Fibroblast of pulmonary artery (primary cell): Measurements from ENCODE around the gene TCEA2.

Source experiments
- DNase-seq: peaks from one replicate; pipeline ENCODE4 v3.0.0-alpha.2; 2010; ENCODE audit warnings: low read depth
- H3K4me3 ChIP-seq: replicated peaks from 2 replicates; pipeline ENCODE4 v1.5.1; 2011; ENCODE audit warnings: low read depth, mild to moderate bottlenecking, control low read depth, low read length, moderate library complexity
- CTCF ChIP-seq: IDR thresholded peaks from 2 replicates; pipeline ENCODE4 v1.5.1; 2011; ENCODE audit warnings: mild to moderate bottlenecking, control low read depth, low read length, inconsistent platforms; ENCODE audit errors: missing control alignments

The TCEA2 gene

GRCh38 chr20:64077541-64077875 lies 14.5 kb downstream of the TCEA2 start:
- TF ChIP-seq CTCF = no peak
- H3K4me3 ChIP-seq = no peak overlapping the region
- DNase-seq = no peak

- no peak for TF ChIP-seq CTCF
- H3K4me3 ChIP-seq = peak overlapping the region; percentile 69
- DNase-seq = no peak
Observed at GRCh38 chr20:64077876-64078551, 15.0 kb downstream of the TCEA2 start.

- no peak for TF ChIP-seq CTCF
- DNase-seq = no peak
Observed at GRCh38 chr20:64078934-64079272, 15.9 kb downstream of the TCEA2 start.

GRCh38 chr20:64079273-64080012 lies 16.4 kb downstream of the TCEA2 start, which contains the start of gene RGS19:
RGS19 (minus strand) TSS chr20:64079518; CDS start chr20:64076886, 2,632 bp downstream.
- TF ChIP-seq CTCF = no peak
- peak within 1 kb of the TSS; percentile 69 for H3K4me3 ChIP-seq
- peak; percentile 67 for DNase-seq

More at GRCh38 chr20:64078934-64079272, 15.9 kb downstream of the TCEA2 start:
- peak overlapping the region; percentile 69 for H3K4me3 ChIP-seq

- H3K4me3 ChIP-seq = peak within 1 kb of the TSS; percentile 69
- TF ChIP-seq CTCF = no peak
- peak; percentile 17 for DNase-seq
Observed at GRCh38 chr20:64080013-64080812, 17.2 kb downstream of the TCEA2 start, which contains the start of gene OPRL1. OPRL1 (plus strand) TSS chr20:64080082; CDS start chr20:64092721, 12,639 bp downstream.

GRCh38 chr20:64080813-64081623 lies 18.0 kb downstream of the TCEA2 start:
- DNase-seq = no peak
- TF ChIP-seq CTCF = no peak
- H3K4me3 ChIP-seq = no peak overlapping the region
